ENCODE data around the gene HEXB. TPM values are rescaled to one million over a fixed set of nuclear protein-coding genes. Genes with fewer than 3 reads are reported as not detected.
A peak's percentile ranks its signal among the peaks of the same experiment; 100 is the strongest.

HEXB gene
- total RNA-seq, 1 experiment from 2014 or later: 56.3 TPM

DNA sequence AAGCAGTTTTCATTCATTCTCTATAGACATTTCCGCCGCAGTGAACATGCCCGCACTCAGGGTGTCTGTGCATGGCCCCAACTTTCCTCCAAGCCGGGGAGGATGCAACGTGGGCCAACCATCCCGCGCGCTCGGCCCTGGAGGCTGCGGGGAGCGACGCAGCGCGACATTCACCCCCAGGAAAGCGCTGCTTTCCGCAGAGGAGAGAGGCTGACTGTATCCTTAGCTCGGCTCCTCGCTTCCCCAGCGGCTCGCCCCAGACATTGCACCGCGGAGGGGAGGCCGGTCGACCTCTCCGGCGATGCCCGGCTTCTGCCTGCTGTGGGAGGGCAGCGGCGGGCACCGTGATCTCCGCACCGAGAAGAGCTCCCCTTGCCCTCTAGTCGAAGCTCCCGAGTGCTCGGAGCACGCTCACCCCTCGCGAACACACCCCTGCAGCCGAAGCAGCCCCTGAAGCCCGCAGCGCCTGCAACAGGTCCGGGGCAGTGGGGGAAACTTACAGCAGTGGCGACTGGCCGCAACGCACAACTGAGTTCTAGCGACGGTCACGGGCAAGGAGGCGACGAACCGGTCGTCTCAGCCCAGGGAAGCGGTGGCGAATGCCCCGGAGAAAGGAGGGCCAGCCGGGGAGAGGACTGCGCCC lies 45.1 kb upstream of the HEXB start:
- peak overlapping the region; percentile 12 for H3K18ac ChIP-seq (ENCODE audit: insufficient read length, low read depth, low read length)
- no peaks in the 10 kb centered on the region for H4K20me1 ChIP-seq (ENCODE audit: control insufficient read depth, insufficient read depth, insufficient read length)
- no peaks in the 10 kb centered on the region for H3K79me1 ChIP-seq (ENCODE audit: insufficient read depth, low read depth, low read length, poor library complexity, severe bottlenecking)
- H2BK15ac ChIP-seq (ENCODE audit: low read depth, low read length): no peak overlapping the region
- no peak overlapping the region for H3K23ac ChIP-seq (ENCODE audit: insufficient read length, low read depth, low read length)
- no peak overlapping the region for H3K56ac ChIP-seq (ENCODE audit: insufficient read length, low read depth, low read length)
- TF ChIP-seq, protein P1, sequence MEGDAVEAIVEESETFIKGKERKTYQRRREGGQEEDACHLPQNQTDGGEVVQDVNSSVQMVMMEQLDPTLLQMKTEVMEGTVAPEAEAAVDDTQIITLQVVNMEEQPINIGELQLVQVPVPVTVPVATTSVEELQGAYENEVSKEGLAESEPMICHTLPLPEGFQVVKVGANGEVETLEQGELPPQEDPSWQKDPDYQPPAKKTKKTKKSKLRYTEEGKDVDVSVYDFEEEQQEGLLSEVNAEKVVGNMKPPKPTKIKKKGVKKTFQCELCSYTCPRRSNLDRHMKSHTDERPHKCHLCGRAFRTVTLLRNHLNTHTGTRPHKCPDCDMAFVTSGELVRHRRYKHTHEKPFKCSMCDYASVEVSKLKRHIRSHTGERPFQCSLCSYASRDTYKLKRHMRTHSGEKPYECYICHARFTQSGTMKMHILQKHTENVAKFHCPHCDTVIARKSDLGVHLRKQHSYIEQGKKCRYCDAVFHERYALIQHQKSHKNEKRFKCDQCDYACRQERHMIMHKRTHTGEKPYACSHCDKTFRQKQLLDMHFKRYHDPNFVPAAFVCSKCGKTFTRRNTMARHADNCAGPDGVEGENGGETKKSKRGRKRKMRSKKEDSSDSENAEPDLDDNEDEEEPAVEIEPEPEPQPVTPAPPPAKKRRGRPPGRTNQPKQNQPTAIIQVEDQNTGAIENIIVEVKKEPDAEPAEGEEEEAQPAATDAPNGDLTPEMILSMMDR (conservative IDR thresholded peaks at IDR 0.05): peak; percentile 16; the same call in 1 of the 3 replicates
- Mint-ChIP-seq H3K9me3 (no peaks in the 10 kb centered on the region), H3K36me3 (ENCODE audit: insufficient read depth in 1 of 3, low read depth in 3 of 3) (peaks cover 13 to 20% (median 13%) of the 10 kb centered on the region in 3 experiments), H3K4me1 (peaks cover 21 to 26% of the 10 kb centered on the region in 2 experiments), H3K4me3 (peak overlapping the region; percentile 86 to 98), H3K27ac (peak overlapping the region in 1 of 3 experiments; percentile 82; a peak in 2 of 7 replicates), H3K27me3 (ENCODE audit: low read depth) (peaks cover 58% of the 10 kb centered on the region)
- H2BK12ac ChIP-seq (ENCODE audit: insufficient read length, low read depth, low read length): no peak overlapping the region
- no peak overlapping the region for H2AFZ ChIP-seq (ENCODE audit: low read length)
- peaks cover 3% of the 10 kb centered on the region; the same call in 1 of the 2 replicates for H3K27me3 ChIP-seq (ENCODE audit: insufficient read depth, low read length)
- no peak overlapping the region for H3T11ph ChIP-seq (ENCODE audit: low read length)
- H3K9me3 ChIP-seq (ENCODE audit: control insufficient read depth, low read depth, low read length): no peaks in the 10 kb centered on the region
- peak overlapping the region; percentile 96 for H3K4me2 ChIP-seq (ENCODE audit: insufficient read depth, insufficient read length, low read length)
- H3K14ac ChIP-seq (ENCODE audit: insufficient read depth, low read length): peak overlapping the region; percentile 73
- no peak overlapping the region for H4K8ac ChIP-seq (replicated peaks; ENCODE audit: insufficient read length, low read depth, low read length)
- H2BK20ac ChIP-seq (ENCODE audit: low read depth, low read length, poor library complexity, severe bottlenecking): no peak overlapping the region
- peaks cover 4% of the 10 kb centered on the region; the same call in 1 of the 2 replicates for H3K4me1 ChIP-seq (ENCODE audit: insufficient read depth, low read length)
- no peak overlapping the region for H3K4ac ChIP-seq (ENCODE audit: low read depth, low read length)
- no CpG with 5 or more reads among the region's 57 CpGs for WGBS (ENCODE audit: extremely low coverage, insufficient read length, low lambda C conversion rate)
- H2AK5ac ChIP-seq (ENCODE audit: insufficient read length, low read length): no peak overlapping the region
- no peak overlapping the region for H2BK120ac ChIP-seq (ENCODE audit: low read depth, low read length, poor library complexity, severe bottlenecking)
- no peak overlapping the region for H2BK5ac ChIP-seq (ENCODE audit: insufficient read length, low read length)
- H4K5ac ChIP-seq (ENCODE audit: insufficient read length, low read depth, low read length): no peak overlapping the region
- H3K27ac ChIP-seq (ENCODE audit: insufficient read length, low read depth, low read length): no peak overlapping the region
- peaks cover 5% of the 10 kb centered on the region; the same call in 1 of the 2 replicates for H3K79me2 ChIP-seq (ENCODE audit: insufficient read depth, low read length)
- peak; percentile 43 for DNase-seq
- peak overlapping the region; percentile 52 for H3K9ac ChIP-seq (ENCODE audit: extremely low read depth, insufficient read length, low read length)
- H4K91ac ChIP-seq (ENCODE audit: insufficient read length, low read depth, low read length): no peak overlapping the region
- H3K23me2 ChIP-seq (ENCODE audit: insufficient read length, low read depth, low read length, poor library complexity, severe bottlenecking): peaks cover 27% of the 10 kb centered on the region

Measured in H9 (cell line).